Measurements from ENCODE around the gene CCDC182.

DNA sequence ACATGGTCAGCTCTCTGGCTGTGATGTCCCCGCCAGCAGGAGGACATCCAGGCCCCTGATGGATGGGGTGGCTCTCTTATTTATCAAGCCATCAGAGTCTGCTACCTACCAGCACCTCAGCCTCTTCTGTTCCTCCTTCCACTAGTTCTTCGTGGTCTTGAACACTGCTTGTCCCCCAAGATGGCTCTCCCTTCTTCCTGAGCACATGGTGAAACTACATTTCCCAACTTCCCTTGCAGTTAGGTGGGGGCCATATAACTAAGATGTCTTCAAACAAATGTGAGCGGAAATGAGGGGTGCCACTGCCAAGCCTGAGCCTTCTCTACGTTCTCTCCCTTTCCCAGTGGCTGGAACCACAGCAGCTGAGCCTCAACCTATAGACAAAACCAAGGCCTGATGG lies 29.8 kb upstream of the CCDC182 start:
- TF ChIP-seq, protein P1, sequence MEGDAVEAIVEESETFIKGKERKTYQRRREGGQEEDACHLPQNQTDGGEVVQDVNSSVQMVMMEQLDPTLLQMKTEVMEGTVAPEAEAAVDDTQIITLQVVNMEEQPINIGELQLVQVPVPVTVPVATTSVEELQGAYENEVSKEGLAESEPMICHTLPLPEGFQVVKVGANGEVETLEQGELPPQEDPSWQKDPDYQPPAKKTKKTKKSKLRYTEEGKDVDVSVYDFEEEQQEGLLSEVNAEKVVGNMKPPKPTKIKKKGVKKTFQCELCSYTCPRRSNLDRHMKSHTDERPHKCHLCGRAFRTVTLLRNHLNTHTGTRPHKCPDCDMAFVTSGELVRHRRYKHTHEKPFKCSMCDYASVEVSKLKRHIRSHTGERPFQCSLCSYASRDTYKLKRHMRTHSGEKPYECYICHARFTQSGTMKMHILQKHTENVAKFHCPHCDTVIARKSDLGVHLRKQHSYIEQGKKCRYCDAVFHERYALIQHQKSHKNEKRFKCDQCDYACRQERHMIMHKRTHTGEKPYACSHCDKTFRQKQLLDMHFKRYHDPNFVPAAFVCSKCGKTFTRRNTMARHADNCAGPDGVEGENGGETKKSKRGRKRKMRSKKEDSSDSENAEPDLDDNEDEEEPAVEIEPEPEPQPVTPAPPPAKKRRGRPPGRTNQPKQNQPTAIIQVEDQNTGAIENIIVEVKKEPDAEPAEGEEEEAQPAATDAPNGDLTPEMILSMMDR (IDR thresholded peaks at IDR 0.05) = no peak
- TF ChIP-seq EP300 (IDR thresholded peaks at IDR 0.05) (no peak), POLR2A (IDR thresholded peaks at IDR 0.05) (no peak), POLR2AphosphoS5 (IDR thresholded peaks at IDR 0.05) (no peak)

All from stomach (tissue), 4 donors.